Hepatic stellate cell (primary cell): ENCODE data around the gene ITIH4.

Experiments
- DNase-seq: peaks from one replicate; pipeline ENCODE4 v3.0.0; 2011; ENCODE audit warnings: low spot score

ITIH4 gene

GRCh38 chr3:52798376-52798977, 32.0 kb downstream of the ITIH4 start:
- no peak for DNase-seq

DNA sequence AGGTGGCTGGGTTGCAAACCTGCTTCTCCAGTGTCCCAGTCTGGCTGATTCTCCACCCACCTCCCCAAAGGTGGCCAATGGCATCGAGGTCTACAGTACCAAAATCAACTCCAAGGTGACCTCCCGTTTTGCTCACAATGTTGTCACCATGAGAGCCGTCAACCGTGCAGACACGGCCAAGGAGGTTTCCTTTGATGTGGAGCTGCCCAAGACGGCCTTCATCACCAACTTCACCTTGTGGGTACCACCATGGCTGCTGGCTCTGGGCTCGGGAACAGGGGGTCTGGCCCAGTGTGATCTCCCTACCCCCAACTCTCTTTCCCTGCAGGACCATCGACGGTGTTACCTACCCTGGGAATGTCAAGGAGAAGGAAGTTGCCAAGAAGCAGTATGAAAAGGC, 34.1 kb downstream of the ITIH4 start:
- no peak for DNase-seq

GRCh38 chr3:52795298-52795900, 35.1 kb downstream of the ITIH4 start:
- DNase-seq: no peak

- DNase-seq: no peak
Measured at GRCh38 chr3:52794612-52795099, 35.8 kb downstream of the ITIH4 start, which contains the start of gene ITIH3. Gene ITIH3 (plus strand): TSS chr3:52794796. CDS start chr3:52794804, 8 bp downstream.

- no peak for DNase-seq
Measured at GRCh38 chr3:52793702-52794611, 36.5 kb downstream of the ITIH4 start.

- DNase-seq: no peak
Measured at GRCh38 chr3:52792961-52793695, 37.3 kb downstream of the ITIH4 start.

- no peak for DNase-seq
Measured at GRCh38 chr3:52792413-52792812, 38.1 kb downstream of the ITIH4 start.

DNA sequence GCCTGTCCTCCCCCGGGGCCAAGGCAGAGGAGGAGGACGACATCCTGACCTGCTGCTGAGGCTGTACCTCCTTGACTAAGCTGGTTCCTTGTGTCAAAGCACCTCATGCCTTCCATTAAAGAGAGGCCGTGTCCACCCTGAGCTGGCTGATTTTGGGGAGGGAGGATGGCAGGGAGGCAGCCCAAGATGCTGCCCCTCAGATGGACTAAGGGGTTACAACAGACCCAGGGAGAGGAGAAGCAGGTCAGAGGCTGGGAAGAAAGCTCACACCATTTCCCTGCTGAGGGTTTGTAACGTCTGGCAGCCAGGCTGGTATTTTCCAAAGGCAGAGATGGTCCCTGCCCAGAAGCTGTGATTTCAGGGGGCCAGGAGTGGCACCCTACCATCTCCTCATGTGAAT, 38.5 kb downstream of the ITIH4 start:
- DNase-seq: no peak

GRCh38 chr3:52791366-52791765, 39.1 kb downstream of the ITIH4 start:
- DNase-seq: no peak

DNA sequence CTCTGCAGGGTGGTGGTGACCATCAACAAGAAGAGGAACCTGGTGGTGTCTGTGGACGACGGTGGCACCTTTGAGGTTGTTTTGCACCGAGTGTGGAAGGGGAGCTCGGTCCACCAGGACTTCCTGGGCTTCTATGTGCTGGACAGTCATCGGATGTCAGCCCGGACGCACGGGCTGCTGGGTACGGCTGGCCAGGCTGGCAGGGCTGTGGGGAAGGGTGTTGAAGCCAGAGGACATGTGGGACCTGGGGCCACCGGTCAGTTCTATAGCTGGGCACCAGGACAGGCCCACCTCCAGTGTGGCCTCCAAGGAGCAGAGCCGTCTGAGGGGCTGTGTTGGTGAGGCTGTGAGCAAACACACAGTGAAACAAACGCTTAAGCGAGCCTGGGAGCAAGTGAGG, 39.7 kb downstream of the ITIH4 start:
- no peak for DNase-seq

- no peak for DNase-seq
Measured at GRCh38 chr3:52790337-52790736, 40.1 kb downstream of the ITIH4 start.

GRCh38 chr3:52789746-52790040, 40.8 kb downstream of the ITIH4 start:
- no peak for DNase-seq

- no peak for DNase-seq
Measured at GRCh38 chr3:52788890-52789745, 41.4 kb downstream of the ITIH4 start.

DNA sequence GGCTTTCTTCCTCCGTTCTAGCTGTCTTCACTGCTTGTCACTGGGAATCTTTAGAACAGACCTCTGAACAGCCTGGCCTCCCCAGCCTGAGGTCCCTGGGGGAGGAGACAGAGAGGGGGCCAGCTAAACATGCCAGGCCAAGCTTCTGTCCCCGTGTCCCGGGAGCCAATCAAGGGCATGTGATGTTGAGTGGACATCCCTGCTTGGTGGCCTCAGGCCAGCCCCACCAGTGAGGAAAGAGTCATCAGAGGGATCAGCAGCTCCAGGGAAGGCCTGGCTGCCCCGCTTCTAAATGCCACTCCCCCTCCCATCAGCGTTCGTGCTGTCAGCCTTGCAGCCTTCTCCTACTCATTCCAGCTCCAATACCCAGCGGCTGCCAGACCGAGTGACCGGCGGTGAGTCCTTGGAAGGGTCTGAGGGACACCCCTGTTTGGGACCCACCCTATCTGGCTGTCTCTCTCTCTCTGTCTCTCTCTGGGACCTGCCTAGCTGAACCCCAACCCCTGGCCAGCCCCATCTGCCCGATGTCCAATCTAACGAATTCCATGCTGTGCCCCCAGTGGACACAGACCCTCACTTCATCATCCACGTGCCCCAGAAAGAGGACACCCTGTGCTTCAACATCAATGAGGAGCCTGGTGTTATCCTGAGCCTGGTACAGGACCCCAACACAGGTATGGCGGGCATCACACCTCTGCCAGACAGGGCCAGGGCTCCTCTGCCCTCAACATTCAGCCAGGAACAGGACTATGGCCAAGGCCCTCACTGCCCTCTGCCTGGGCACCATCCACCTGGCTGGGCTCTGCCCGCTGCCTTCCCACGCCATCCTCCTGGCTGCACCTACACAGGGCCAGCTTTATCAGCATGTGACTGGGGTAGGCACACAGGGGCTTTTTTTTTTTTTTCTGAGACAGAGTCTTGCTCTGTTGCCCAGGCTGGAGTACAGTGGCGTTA, 42.5 kb downstream of the ITIH4 start:
- peak; percentile 64 for DNase-seq

- DNase-seq: no peak
Measured at GRCh38 chr3:52787246-52787645, 43.2 kb downstream of the ITIH4 start.

DNA sequence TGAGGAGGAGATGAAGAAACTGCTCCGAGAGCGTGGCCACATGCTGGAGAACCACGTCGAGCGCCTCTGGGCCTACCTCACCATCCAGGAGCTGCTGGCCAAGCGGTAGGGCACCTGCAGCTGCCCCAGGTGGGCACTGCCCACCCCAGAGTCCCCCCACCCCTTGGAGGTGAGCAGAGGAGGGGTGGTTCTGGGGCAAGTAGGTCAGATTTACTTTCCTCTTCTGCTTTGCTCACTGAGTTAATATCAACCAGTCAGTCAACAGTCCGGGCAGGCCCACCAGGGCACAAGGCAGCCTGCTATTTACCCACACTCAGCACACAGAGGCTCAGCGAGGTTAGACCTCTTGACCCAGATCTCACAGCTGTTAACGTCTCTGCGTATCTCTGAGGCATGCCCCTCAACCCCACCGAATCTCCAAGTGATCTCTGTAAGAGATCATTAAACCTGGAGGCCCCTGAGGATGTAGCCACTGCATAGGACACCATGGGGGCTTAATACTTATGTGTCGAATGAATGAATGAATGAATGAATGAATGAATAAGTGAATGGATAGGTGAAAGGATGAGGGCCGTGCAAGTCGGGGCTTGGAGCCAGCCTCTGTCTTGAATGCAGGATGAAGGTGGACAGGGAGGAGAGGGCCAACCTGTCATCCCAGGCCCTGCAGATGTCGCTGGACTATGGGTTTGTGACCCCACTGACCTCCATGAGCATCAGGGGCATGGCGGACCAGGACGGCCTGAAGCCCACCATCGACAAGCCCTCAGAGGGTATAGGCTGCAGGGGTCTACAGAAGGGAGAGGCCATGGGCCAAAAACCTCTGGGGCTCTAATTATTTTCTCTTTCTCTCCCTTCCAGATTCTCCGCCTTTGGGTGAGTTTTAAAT, 43.9 kb downstream of the ITIH4 start:
- no peak for DNase-seq

DNA sequence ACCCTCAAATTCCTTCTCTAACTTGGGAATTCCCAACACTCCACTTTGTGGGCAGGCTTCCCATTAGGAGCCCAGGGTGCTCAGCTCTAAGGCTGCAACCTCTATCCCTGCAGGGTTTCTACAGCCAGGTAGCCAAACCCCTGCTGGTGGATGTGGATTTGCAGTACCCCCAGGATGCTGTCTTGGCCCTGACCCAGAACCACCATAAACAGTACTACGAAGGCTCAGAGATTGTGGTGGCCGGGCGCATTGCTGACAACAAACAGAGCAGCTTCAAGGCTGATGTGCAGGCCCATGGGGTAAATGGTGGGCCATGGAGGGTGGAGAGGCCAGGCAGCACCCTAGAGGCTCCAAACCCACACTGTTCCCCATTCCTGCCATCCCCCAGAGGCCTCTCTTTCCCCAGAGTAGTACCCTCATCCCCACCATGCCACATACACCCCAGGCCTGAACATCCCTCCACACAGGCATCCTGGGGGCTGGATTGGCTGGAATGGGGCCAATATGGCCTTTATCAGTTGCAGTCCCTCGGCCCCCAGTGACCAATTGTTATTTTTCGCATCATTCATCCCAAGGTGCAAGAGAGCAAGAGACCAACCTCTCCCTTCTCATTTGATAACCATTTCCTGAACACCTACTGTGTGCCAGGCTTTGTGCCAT, 45.4 kb downstream of the ITIH4 start:
- DNase-seq: no peak

DNA sequence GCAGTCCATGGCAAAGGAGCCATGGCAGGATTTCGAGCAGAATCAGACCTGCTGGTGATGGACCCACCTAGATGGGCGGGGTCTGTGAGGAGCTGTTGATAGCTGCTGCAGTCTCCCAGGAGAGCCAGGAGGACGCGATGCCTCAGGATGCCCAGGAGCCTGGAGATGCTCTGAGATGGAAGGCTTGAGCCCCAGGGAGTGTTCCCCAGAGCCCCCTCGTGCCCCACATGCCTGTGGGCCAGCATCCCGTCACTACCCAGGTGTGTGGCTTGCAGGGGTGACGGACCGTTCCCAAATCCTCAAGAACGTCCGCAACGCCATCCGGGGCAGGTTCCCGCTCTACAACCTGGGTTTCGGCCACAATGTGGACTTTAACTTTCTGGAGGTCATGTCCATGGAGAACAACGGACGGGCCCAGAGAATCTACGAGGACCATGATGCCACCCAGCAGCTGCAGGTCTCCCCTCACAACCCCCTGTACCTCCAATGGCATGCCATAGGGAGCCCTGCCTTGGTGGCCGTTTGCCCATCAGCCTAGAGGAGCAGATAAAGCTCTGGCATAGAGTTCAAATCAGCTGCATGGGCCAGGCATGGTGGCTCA, 46.4 kb downstream of the ITIH4 start:
- no peak for DNase-seq
